ENCODE results near the gene SMG9. TPM values are rescaled to one million over a fixed set of nuclear protein-coding genes. Genes with fewer than 3 reads are reported as not detected.
"Not testable (repeated sequence)": the region's sequence is repeated elsewhere in the genome, so short reads cannot be mapped to it uniquely, and the experiment has no call there.

The SMG9 gene
- polyA plus RNA-seq, 1 donor from 2014 or later, result 15.6 TPM

GRCh38 chr19:43774103-43774939 is 19.6 kb upstream of the SMG9 start:
- Mint-ChIP-seq H3K27me3 (no peaks in the 10 kb centered on the region), H3K9me3 (no peaks in the 10 kb centered on the region), H3K4me1 (peaks cover 30 to 38% (median 30%) of the 10 kb centered on the region in 3 donors), H3K36me3 (peaks cover 7% of the 10 kb centered on the region), H3K4me3 (peak overlapping the region in 3 of 4 donors; percentile 57 to 97 (median 76)), H3K27ac (peak overlapping the region in 2 of 3 donors; percentile 71 to 96)

GRCh38 chr19:43773725-43774102 is 19.0 kb upstream of the SMG9 start:
- Mint-ChIP-seq H3K9me3 (no peaks in the 10 kb centered on the region), H3K36me3 (peaks cover 7% of the 10 kb centered on the region), H3K4me1 (peaks cover 30 to 36% (median 30%) of the 10 kb centered on the region in 3 donors), H3K4me3 (peak overlapping the region in 3 of 4 donors; percentile 57 to 76 (median 71)), H3K27ac (peak overlapping the region in 1 of 3 donors; percentile 71), H3K27me3 (no peaks in the 10 kb centered on the region)

- peak overlapping the region in 1 of 3 donors; percentile 85 for H3K27ac Mint-ChIP-seq
- no peaks in the 10 kb centered on the region for H3K27me3 Mint-ChIP-seq
- H3K4me1 Mint-ChIP-seq, result peaks cover 31 to 38% (median 32%) of the 10 kb centered on the region in 3 donors
- H3K36me3 Mint-ChIP-seq, result peaks cover 7% of the 10 kb centered on the region
- no peak overlapping the region for H3K4me3 Mint-ChIP-seq
- H3K9me3 Mint-ChIP-seq, result no peaks in the 10 kb centered on the region
Measured at GRCh38 chr19:43769256-43769655, 14.5 kb upstream of the SMG9 start.

GRCh38 chr19:43768273-43769050 is 13.7 kb upstream of the SMG9 start:
- H3K4me3 Mint-ChIP-seq, result peak overlapping the region in 1 of 4 donors; percentile 47
- H3K4me1 Mint-ChIP-seq, result peaks cover 33 to 43% (median 34%) of the 10 kb centered on the region in 3 donors
- no peaks in the 10 kb centered on the region for H3K9me3 Mint-ChIP-seq
- peak overlapping the region; percentile 53 to 85 (median 62) for H3K27ac Mint-ChIP-seq
- H3K36me3 Mint-ChIP-seq, result peaks cover 7% of the 10 kb centered on the region
- H3K27me3 Mint-ChIP-seq, result no peaks in the 10 kb centered on the region

GRCh38 chr19:43767818-43768217 is 13.1 kb upstream of the SMG9 start:
- peaks cover 32 to 43% (median 40%) of the 10 kb centered on the region in 3 donors for H3K4me1 Mint-ChIP-seq
- no peak overlapping the region for H3K4me3 Mint-ChIP-seq
- peak overlapping the region; percentile 39 to 85 (median 62) for H3K27ac Mint-ChIP-seq

GRCh38 chr19:43767316-43767715 is 12.6 kb upstream of the SMG9 start:
- H3K4me3 Mint-ChIP-seq, result peak overlapping the region in 1 of 4 donors; percentile 12
- H3K27me3 Mint-ChIP-seq, result no peaks in the 10 kb centered on the region
- H3K4me1 Mint-ChIP-seq, result peaks cover 32 to 43% (median 42%) of the 10 kb centered on the region in 3 donors
- no peaks in the 10 kb centered on the region for H3K9me3 Mint-ChIP-seq
- H3K36me3 Mint-ChIP-seq, result peaks cover 5% of the 10 kb centered on the region
- peak overlapping the region; percentile 77 to 94 (median 85) for H3K27ac Mint-ChIP-seq

More at GRCh38 chr19:43767818-43768217, 13.1 kb upstream of the SMG9 start:
- Mint-ChIP-seq H3K9me3 (no peaks in the 10 kb centered on the region), H3K27me3 (no peaks in the 10 kb centered on the region), H3K36me3 (peaks cover 5% of the 10 kb centered on the region)

- Mint-ChIP-seq H3K9me3 (no peaks in the 10 kb centered on the region), H3K27me3 (no peaks in the 10 kb centered on the region), H3K27ac (peak overlapping the region; percentile 77 to 94 (median 85)), H3K36me3 (peaks cover 5% of the 10 kb centered on the region), H3K4me3 (peak overlapping the region; percentile 43 to 74 (median 68)), H3K4me1 (peaks cover 32 to 44% (median 44%) of the 10 kb centered on the region in 3 donors)
Measured at GRCh38 chr19:43766755-43767043, 11.9 kb upstream of the SMG9 start.

GRCh38 chr19:43765109-43765876 is 10.5 kb upstream of the SMG9 start:
- Mint-ChIP-seq H3K36me3 (peaks cover 5% of the 10 kb centered on the region), H3K4me3 (peak overlapping the region; percentile 43 to 74 (median 66)), H3K9me3 (no peaks in the 10 kb centered on the region), H3K4me1 (peaks cover 28 to 46% (median 46%) of the 10 kb centered on the region in 3 donors), H3K27ac (peak overlapping the region; percentile 77 to 94 (median 85)), H3K27me3 (no peaks in the 10 kb centered on the region)

GRCh38 chr19:43764684-43765083 is 9.9 kb upstream of the SMG9 start:
- H3K27me3 Mint-ChIP-seq, H3K36me3 Mint-ChIP-seq, H3K9me3 Mint-ChIP-seq: not testable (repeated sequence)
- Mint-ChIP-seq H3K4me3 (peak overlapping the region in 2 of 4 donors; percentile 72 to 74), H3K27ac (peak overlapping the region; percentile 77 to 94 (median 85)), H3K4me1 (peaks cover 27 to 46% (median 45%) of the 10 kb centered on the region in 3 donors)

- no peaks in the 10 kb centered on the region for H3K9me3 Mint-ChIP-seq
- peaks cover 36 to 55% (median 55%) of the 10 kb centered on the region in 3 donors for H3K4me1 Mint-ChIP-seq
- peaks cover 5% of the 10 kb centered on the region for H3K36me3 Mint-ChIP-seq
- peak overlapping the region; percentile 62 to 85 (median 84) for H3K27ac Mint-ChIP-seq
- H3K27me3 Mint-ChIP-seq, result no peaks in the 10 kb centered on the region
- H3K4me3 Mint-ChIP-seq, result peak overlapping the region in 2 of 4 donors; percentile 54 to 75
Measured at GRCh38 chr19:43763473-43763939, 8.7 kb upstream of the SMG9 start.

- Mint-ChIP-seq H3K27me3 (no peaks in the 10 kb centered on the region), H3K9me3 (no peaks in the 10 kb centered on the region), H3K36me3 (peaks cover 5% of the 10 kb centered on the region), H3K4me3 (peak overlapping the region in 2 of 4 donors; percentile 15 to 38), H3K4me1 (peaks cover 42 to 58% (median 57%) of the 10 kb centered on the region in 3 donors), H3K27ac (peak overlapping the region in 2 of 3 donors; percentile 62 to 85)
Measured at GRCh38 chr19:43762814-43763213, 8.1 kb upstream of the SMG9 start.

GRCh38 chr19:43760941-43761340 is 6.2 kb upstream of the SMG9 start:
- peak overlapping the region in 1 of 3 donors; percentile 18 for H3K27ac Mint-ChIP-seq
- H3K36me3 Mint-ChIP-seq, result no peaks in the 10 kb centered on the region
- peaks cover 49 to 62% (median 58%) of the 10 kb centered on the region in 3 donors for H3K4me1 Mint-ChIP-seq
- no peaks in the 10 kb centered on the region for H3K9me3 Mint-ChIP-seq
- H3K4me3 Mint-ChIP-seq, result peak overlapping the region in 2 of 4 donors; percentile 10 to 30
- no peaks in the 10 kb centered on the region for H3K27me3 Mint-ChIP-seq

GRCh38 chr19:43759515-43759914 is 4.8 kb upstream of the SMG9 start:
- no peaks in the 10 kb centered on the region for H3K27me3 Mint-ChIP-seq
- H3K27ac Mint-ChIP-seq, result peak overlapping the region; percentile 25 to 99 (median 95)
- H3K9me3 Mint-ChIP-seq, result no peaks in the 10 kb centered on the region
- H3K4me3 Mint-ChIP-seq, result peak overlapping the region in 3 of 4 donors; percentile 7 to 81 (median 19)
- H3K36me3 Mint-ChIP-seq, result no peaks in the 10 kb centered on the region
- H3K4me1 Mint-ChIP-seq, result peaks cover 46 to 53% (median 53%) of the 10 kb centered on the region in 3 donors

GRCh38 chr19:43755256-43755801 is 567 bp upstream of the SMG9 start:
- Mint-ChIP-seq H3K4me1 (peaks cover 53 to 58% (median 56%) of the 10 kb centered on the region in 3 donors), H3K9me3 (no peaks in the 10 kb centered on the region), H3K27me3 (no peaks in the 10 kb centered on the region), H3K27ac (peak overlapping the region; percentile 99), H3K4me3 (peak overlapping the region; percentile 93 to 99 (median 96)), H3K36me3 (peaks cover 5% of the 10 kb centered on the region)
